GM12875 (cell line): ENCODE measurements around the gene KIF14.

Experiments used
- H3K4me3 ChIP-seq: one replicate; pipeline ENCODE4 v1.5.1; 2011; ENCODE audit warnings: low read depth, low read length, control low read depth
- CTCF ChIP-seq: IDR thresholded peaks from 2 replicates; pipeline ENCODE4 v1.5.1; 2011; ENCODE audit warnings: low read depth, mild to moderate bottlenecking, control low read depth, inconsistent platforms, low read length, moderate library complexity, borderline replicate concordance; ENCODE audit not compliant: insufficient read depth

KIF14 gene

GRCh38 chr1:200659269-200659668 is 38.7 kb upstream of the KIF14 start:
- no peak for TF ChIP-seq CTCF
- no peak overlapping the region for H3K4me3 ChIP-seq

- no peak overlapping the region for H3K4me3 ChIP-seq
- no peak for TF ChIP-seq CTCF
These were observed 37.7 kb upstream of the KIF14 start for GRCh38 chr1:200658037-200658818.

GRCh38 chr1:200654660-200655059 is 34.1 kb upstream of the KIF14 start:
- H3K4me3 ChIP-seq = no peak overlapping the region
- no peak for TF ChIP-seq CTCF

- no peak for TF ChIP-seq CTCF
- no peak overlapping the region for H3K4me3 ChIP-seq
These were observed 32.5 kb upstream of the KIF14 start for GRCh38 chr1:200653022-200653462.

GRCh38 chr1:200652378-200652777 is 31.8 kb upstream of the KIF14 start:
- no peak for TF ChIP-seq CTCF
- H3K4me3 ChIP-seq = no peak overlapping the region

- TF ChIP-seq CTCF = no peak
- H3K4me3 ChIP-seq = no peak overlapping the region
These were observed 26.0 kb upstream of the KIF14 start for GRCh38 chr1:200646515-200646914.

GRCh38 chr1:200644021-200644420 is 23.5 kb upstream of the KIF14 start:
- no peak overlapping the region for H3K4me3 ChIP-seq
- no peak for TF ChIP-seq CTCF
